HK-2 (cell line): ENCODE data around the gene SLC9A9.
A peak's percentile ranks its signal among the peaks of the same experiment; 100 is the strongest.
"Not testable (repeated sequence)": the region's sequence is repeated elsewhere in the genome, so short reads cannot be mapped to it uniquely, and the experiment has no call there.

Source experiments
- DNase-seq: peaks from one replicate; pipeline ENCODE4 v3.0.0-alpha.2; 2018; ENCODE audit not compliant: unreplicated experiment

The SLC9A9 gene

GRCh38 chr3:143695333-143695732, 152.9 kb downstream of the SLC9A9 start:
- DNase-seq, result not testable (repeated sequence)

- no peak for DNase-seq
These were observed 154.8 kb downstream of the SLC9A9 start for GRCh38 chr3:143693506-143693905.

- no peak for DNase-seq
These were observed 161.6 kb downstream of the SLC9A9 start for GRCh38 chr3:143686638-143687197.

GRCh38 chr3:143685491-143685890, 162.8 kb downstream of the SLC9A9 start:
- no peak for DNase-seq

GRCh38 chr3:143677430-143677829, 170.8 kb downstream of the SLC9A9 start:
- DNase-seq, result no peak

DNA sequence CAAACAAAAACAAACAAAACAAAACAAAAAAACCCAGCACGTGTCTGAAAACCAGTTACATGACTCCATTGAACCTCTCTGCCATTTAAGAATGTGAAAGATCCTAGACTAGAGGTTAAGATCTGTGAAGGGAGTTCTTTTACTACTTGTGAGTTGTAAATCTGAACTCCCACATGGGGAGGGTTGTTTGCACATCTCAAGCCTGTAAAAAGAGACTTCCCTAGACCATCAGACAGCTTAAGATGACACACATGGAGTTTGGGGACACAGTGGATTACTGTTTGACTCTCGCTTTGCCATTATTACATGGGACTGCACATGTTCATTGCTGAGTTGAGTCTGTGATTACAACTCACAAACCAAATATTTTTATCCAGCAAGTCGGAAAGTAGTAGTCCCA, 171.5 kb downstream of the SLC9A9 start:
- DNase-seq, result no peak

- no peak for DNase-seq
These were observed 172.2 kb downstream of the SLC9A9 start for GRCh38 chr3:143676021-143676420.

DNA sequence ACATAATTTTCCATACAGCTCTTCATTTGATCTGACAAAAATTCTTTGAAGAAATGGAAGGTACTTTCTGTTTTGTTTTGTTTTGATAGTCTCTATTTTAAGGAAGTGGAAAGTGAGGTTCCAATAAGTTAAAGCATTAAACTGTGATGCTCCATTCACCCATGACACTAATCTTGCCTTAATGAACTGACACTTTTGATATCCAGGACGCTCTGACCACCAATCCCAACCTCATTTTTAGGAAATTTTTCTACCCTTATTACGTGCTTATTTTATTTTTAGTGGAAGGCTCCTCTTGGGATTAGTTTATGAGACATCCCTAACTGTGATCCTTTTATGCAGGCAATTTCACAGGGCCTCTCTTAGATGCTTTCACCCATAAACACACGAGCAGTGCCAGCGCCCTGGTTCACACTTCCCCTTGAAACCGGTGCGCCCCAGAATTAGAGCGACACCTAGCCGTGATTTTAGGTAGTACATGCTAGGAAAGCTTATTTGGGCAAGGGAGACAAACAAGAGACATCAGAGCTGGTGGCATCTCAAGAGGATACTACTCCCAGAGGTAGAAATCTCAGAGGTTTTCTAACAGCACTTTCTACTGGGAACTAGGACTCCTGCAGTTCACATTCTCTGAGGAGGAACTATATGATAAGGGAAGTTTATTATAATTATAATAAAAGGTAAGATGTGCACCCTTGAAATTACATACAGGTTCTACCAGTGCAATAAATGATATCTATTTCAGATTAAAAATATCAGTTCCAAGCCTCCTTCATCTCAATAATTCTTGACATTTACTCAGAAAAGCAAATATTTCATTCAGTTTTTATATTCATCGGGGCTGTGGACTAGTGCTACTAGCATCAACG, 173.9 kb downstream of the SLC9A9 start:
- peak; percentile 78 for DNase-seq

DNA sequence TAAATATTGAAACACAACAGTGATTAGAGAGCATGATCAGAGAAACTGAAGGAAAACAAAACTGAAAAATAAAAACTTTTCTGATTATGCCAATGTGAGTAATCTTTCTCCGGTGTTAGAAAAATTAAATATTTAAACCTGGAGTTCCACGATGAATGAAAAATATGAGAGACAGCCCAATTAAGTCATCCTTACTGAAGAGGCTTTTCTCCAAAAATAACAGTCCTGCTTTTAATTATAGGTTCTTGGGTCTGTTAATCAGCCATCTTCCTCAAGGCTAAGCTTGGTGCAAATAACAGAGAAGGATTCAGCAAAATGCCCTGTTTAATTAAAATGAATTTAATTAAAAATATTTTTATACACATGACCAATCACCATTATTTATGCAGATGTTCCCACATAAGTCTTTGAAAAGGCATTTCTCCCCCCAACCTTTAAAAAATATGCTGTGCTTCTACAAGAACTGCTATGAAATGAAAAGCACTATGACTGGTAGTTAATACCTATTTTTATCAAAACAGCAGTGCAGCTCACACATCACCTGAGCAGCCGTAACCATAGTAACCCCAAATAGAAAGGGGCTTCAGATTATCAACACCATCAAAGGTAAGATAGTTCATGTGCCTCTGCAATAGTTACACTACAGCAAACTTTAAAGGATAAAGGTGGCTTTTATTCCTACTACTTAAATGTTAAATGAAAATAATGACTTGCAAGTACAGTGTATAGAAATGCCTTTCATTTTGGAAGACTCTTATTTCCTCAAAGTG, 175.7 kb downstream of the SLC9A9 start:
- no peak for DNase-seq

GRCh38 chr3:143671626-143672025, 176.6 kb downstream of the SLC9A9 start:
- DNase-seq, result no peak

GRCh38 chr3:143668924-143669790, 179.1 kb downstream of the SLC9A9 start:
- DNase-seq, result no peak

- DNase-seq, result no peak
These were observed 179.9 kb downstream of the SLC9A9 start for GRCh38 chr3:143668385-143668784.

DNA sequence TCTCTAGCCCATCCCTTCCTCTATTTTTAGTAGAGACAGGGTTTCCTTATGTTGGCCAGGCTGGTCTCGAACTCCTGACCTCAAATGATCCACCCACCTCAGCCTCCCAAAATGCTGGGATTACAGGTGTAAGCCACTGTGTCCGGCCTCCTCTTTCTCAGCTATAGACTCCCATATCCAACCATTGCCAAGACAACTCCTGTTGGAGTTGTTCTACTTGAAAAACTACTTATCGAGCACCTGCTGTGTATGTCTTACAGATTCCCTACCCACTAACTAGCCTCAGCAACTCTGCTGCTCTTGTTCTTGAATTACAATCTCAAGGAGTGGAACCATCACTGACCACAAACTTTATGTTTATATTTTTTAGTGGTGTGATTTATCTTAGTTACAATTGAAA, 186.6 kb downstream of the SLC9A9 start:
- no peak for DNase-seq

DNA sequence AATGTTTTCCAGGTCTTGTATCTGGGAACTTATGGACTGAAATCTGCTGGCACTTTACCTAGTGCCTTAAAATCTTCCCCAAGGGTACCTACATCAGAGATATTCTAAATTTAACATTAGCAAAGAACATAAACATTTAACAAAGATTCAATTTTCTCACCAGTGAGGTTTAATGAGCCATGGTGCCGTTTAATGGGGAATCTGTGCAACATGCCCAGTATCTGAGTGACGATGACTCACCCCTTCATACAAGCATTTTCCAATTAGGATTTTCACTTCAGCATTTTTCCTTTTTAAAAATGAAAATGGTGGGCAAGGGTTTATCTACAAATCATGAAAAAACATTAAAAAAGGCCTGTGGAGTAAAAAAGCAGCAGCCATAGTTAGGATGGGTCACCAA, 189.4 kb downstream of the SLC9A9 start:
- no peak for DNase-seq

DNA sequence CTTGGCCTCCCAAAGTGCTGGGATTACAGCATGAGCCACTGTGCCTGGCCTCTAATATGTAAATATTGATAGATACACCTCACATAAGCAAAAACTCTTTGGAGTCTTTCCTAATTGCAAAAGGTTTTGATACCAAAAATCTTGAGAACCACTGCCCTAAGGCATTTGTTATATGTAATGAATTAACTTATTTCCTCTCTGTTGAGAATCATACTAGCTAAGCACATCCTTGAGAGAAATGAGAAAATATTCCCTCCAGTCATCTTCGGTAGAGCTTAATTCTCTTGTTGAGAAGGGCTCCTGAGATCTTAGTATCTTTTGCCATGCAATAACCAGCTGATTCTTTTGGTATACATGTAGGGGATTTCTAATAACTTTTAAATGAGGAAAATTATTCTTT, 190.2 kb downstream of the SLC9A9 start:
- DNase-seq, result no peak

DNA sequence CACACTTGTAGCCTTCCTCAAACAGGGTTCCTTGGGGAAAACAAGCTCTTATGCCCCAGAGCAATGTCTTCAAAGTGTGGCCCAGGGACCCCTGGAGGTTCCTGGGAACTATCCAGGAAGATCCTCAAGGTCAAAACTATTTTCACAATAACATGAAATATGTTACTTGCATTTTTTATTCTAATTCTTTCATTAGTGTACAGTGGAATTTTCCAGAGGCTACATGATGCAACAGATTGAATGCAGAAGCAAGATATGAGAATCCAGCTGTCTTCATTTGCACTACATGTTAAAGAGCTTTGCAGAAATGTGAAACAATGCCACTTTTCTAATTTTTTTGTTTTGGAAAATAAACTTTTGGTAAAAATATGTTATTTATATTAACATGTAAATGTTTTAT, 190.9 kb downstream of the SLC9A9 start:
- no peak for DNase-seq

GRCh38 chr3:143654906-143655305, 193.4 kb downstream of the SLC9A9 start:
- DNase-seq, result no peak

GRCh38 chr3:143653935-143654334, 194.3 kb downstream of the SLC9A9 start:
- no peak for DNase-seq

- DNase-seq, result no peak
These were observed 194.8 kb downstream of the SLC9A9 start for GRCh38 chr3:143653493-143653892.

DNA sequence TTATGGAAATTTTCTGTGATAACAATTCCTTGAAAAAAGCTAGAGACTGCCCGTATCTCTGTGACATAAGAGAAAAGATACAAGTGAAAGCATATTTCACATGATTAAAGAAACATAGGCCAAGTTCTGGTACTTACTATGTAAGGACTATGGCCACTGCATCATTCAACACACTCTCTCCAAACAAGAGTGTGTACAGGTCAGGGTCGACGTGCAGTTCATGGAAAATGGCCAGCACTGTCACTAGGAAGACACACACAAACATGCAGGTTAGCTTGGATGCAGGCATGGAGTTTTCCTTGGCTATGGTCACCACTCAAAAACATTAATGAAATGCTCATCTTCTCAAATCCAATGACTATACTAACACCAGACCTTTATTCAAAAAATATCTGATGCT, 196.2 kb downstream of the SLC9A9 start:
- no peak for DNase-seq

DNA sequence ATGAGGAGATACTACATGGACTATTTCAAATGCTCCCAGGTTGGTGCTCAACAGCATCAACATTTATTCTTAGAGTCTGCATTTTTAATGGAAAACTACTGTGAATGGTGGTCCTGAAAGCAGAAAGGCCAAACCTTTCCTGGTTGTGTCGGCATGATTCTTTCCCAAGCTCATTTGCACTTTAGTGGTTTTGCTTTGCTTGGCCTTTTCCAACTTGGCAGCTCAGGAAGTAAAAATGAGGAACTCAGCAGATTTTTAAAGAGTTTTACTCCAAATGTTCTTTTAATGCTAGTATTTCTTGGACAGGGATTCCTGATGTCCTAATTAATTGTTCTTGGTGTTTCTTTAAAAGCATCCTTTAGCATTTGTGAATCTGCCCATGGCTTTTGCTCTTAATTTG, 197.4 kb downstream of the SLC9A9 start:
- DNase-seq, result no peak

DNA sequence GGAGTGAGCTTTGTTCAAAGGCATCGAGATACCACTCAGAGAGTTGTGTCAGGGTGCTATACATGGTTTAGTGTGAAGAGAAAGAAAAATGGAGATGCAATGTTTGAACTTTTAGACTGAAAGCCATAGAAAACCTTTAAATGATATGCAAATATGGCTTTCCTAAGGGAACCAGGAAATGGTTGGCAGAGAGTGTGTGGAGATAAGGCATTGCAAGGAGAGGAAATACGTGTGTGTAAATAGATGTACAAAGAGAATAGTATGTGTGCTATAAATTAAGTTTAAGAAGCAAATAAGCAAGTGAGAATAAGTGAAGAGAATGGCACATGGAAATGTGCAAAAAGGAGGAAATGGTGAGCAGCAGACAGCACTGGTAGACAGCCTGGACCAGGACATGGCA, 198.1 kb downstream of the SLC9A9 start:
- no peak for DNase-seq
